ENCODE measurements around the gene THADA.

The THADA gene

DNA sequence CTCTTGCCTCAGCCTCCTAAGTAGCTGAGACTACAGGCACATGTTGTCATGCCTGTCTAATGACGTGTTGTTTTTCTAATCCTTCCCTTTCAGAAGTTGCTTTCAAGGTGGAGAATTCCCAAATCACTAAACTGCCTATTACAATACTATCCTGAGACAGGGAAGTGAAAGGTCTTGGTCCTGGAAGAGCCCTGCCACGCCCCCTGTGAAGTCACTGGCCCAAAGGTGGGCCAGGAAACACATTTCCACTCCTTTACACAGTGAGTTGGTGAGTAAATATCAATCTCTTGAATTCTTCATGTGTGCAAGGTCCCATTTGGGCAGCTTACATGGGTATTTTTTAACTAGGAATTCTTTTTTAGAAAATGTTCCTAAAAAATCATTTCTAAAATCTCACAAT lies 150.1 kb downstream of the THADA start:
- TF ChIP-seq CTCF (conservative IDR thresholded peaks at IDR 0.05; ENCODE audit: low read length), result no peak
- H3K4me3 ChIP-seq (ENCODE audit: low read length), result no peak overlapping the region
- DNase-seq (ENCODE audit: low read depth), result no peak

DNA sequence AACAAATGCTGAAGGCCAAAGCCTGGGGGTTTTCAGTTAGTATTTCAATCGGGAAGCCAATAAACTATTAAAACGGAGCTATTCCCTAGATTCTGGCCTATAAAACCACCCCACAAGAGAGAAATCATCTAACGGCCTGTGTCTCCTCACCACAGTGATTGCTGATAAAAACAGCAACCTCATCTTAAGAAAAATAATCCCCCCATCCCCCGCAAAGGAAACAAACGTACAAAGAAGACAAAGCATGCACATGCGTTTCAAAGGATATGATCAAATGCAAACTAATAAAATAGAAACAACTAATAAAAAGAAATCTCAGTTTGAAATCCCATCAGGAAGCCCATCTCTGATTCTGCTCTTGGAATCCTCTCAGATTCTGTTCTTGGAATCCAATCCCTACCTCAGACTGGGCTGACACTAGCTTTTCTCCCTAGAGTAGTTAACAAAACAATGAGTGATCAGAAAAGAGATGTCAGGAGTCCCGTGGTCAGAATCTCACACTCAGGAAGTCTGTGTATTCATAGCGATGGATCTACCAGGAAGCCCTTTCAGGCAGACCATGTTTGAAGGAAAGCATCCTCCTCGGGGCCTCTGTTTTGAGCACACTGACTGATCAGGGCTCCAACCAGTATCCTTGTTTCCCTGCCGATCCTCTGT lies 150.7 kb downstream of the THADA start:
- no peak for DNase-seq (ENCODE audit: low read depth)
- H3K4me3 ChIP-seq (ENCODE audit: low read length), result no peak overlapping the region
- TF ChIP-seq CTCF (conservative IDR thresholded peaks at IDR 0.05; ENCODE audit: low read length), result no peak

DNA sequence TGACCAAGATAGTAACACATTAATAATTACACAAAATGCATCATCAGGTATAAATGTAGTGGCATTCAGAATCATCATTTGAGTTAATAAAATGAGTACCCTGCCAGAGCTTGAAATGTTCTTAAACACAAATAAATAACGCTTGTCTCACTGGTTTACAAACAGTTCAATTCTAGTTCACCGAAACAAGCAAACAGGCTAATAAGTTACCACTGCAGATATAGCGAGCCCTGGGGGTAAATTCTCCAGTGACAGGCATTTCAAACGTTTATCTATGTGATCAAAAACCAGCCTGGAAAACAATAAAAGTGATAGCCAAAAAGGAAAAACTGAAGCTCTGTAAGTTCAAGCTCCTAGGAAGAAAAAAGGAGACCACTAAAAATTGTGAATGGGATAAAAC lies 152.6 kb downstream of the THADA start:
- H3K4me3 ChIP-seq (ENCODE audit: low read length), result no peak overlapping the region
- DNase-seq (ENCODE audit: low read depth), result no peak
- no peak for TF ChIP-seq CTCF (conservative IDR thresholded peaks at IDR 0.05; ENCODE audit: low read length)

- no peak overlapping the region for H3K4me3 ChIP-seq (ENCODE audit: low read length)
- no peak for DNase-seq (ENCODE audit: low read depth)
- no peak for TF ChIP-seq CTCF (conservative IDR thresholded peaks at IDR 0.05; ENCODE audit: low read length)
These were observed 154.6 kb downstream of the THADA start for GRCh38 chr2:43441195-43441594.

- no peak overlapping the region for H3K4me3 ChIP-seq (ENCODE audit: low read length)
- no peak for DNase-seq (ENCODE audit: low read depth)
- no peak for TF ChIP-seq CTCF (conservative IDR thresholded peaks at IDR 0.05; ENCODE audit: low read length)
These were observed 156.8 kb downstream of the THADA start for GRCh38 chr2:43438858-43439655.

DNA sequence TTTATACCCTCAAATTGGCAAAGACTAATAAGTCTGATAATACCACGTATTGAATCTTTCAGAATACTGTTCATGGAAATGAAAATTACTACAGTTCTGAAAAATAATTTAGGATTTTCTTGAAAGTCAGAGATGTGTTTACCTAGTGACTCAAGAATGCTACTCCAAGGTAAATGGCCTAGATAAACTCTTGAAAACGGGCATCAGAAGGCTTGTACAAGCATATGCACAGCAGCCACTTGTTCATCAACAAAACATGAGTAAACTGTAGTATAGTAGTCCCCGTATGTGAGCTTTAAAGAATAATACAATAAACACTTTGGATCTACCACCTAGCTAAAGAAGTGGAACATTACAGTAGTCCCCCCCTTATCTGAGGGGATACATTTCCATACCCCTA lies 157.5 kb downstream of the THADA start:
- no peak for TF ChIP-seq CTCF (conservative IDR thresholded peaks at IDR 0.05; ENCODE audit: low read length)
- no peak overlapping the region for H3K4me3 ChIP-seq (ENCODE audit: low read length)
- no peak for DNase-seq (ENCODE audit: low read depth)

GRCh38 chr2:43437363-43437762 lies 158.5 kb downstream of the THADA start:
- DNase-seq (ENCODE audit: low read depth), result no peak
- no peak overlapping the region for H3K4me3 ChIP-seq (ENCODE audit: low read length)
- TF ChIP-seq CTCF (conservative IDR thresholded peaks at IDR 0.05; ENCODE audit: low read length), result no peak

Measured in AG10803 (cell line).